H54 (cell line): ENCODE data around the gene SCUBE1.

Source experiments
- DNase-seq: peaks from one replicate; pipeline ENCODE4 v3.0.0; 2011; ENCODE audit warnings: low spot score, mixed read lengths; ENCODE audit not compliant: insufficient read length
- FAIRE-seq: peaks from 3 replicates; lab custom pipeline; 2011; peaks lifted over from hg19 to GRCh38; lab: Jason Lieb, UNC
- POLR2A ChIP-seq: IDR thresholded peaks from 2 replicates; pipeline ENCODE4 v1.6.1; 2011; ENCODE audit warnings: low read depth, mild to moderate bottlenecking, low read length

The SCUBE1 gene

DNA sequence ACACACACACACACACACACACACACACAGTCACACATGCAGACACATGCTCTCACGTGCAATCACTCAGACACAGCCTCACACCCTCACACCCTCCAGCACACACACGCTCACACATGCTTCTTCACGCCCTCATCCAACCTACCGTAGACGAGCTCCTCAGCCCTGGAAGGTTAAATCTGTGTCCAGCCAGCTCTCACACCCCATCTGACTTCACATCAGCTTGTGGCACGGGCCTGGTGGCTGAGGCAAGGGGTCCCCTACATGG is 1.3 kb upstream of the SCUBE1 start:
- DNase-seq = no peak
- no peak for FAIRE-seq
- TF ChIP-seq POLR2A = no peak

DNA sequence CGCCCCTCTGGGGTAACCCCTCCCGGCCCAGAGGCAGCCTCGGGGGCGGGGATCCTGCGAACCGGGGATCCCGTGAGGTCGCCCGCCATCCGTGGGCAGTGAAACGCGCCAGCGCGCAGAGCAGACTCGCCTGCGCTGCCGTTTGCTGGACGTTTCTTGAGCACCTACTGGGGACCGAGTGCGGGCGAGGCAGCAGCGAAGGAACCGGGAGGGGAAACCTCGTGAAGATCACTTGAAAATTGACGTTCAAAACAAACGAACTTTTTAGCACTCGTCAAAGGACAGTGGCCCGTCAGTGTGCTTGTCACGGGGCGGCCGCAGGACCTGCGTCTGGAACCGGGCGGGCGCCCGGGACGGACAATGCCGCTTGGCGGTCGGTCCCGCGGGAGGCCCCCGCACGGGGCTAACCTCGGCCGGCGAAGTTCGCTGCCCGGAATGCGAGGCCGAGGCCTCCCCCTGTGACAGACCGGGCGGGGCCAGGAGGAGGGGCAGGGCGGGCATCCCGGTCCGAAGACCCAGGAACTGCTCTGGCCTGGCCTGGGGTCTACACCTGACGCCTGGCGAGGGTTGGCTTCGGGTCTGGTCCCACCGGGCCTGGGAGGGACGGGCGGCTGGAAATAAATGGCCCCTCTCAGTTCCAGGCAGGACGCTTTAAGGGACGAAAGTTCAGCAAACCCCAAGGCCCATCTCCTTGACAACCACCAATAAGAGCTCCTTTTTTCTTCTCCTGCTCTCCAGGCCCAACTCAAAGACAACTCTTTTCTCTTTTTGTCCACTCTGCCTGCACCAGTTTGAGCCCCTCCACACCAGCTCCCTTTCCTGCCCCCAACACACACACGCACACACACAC is 723 bp upstream of the SCUBE1 start:
- no peak for DNase-seq
- TF ChIP-seq POLR2A = no peak
- FAIRE-seq = no peak

DNA sequence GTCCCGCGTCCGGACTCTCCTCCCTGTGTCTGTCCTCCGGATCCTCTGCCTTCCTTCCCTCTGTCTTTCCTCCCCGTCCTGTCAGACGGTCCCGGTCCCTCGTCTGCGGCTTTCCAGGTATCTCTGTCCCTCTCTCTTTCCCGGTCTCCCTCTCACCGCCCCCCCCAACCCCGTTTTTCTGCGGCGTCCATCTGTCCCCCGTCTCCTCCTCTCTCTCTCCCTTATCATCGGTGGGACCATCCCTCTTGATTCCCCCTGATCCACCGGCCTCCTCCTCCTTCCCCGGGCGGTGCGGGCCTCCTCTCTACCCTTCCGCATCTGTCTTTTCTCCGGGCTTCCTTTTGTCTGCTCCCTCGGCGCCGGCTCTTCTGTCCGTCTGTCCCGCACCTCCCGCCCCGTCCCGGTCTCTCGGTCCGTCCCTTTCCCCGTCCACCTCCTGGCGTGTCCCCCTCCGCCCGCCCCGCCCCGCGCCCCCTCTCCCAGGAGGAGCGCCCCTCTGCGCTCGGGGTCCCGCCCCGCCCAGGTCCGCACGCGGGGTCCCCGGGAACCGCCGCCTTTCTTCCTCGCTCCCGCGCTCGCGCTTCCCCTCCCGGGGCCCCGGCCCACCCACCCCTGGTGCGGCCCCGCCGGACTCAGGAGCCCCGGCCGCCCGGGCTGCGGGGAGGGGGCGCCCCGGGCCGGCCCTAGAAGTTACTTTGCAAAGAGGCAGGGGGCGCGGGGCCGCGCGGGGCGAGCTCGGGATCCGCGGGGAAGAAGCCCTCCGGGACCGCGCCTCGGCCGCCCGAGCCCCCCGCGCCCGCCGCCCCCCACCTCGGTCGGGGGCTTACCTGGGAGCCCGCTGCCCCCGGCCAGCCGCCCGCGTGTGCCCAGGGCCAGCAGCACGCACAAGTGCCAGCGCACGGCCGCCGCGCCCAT is 568 bp downstream of the SCUBE1 start:
- FAIRE-seq (no peak), DNase-seq (no peak)
- no peak for TF ChIP-seq POLR2A

DNA sequence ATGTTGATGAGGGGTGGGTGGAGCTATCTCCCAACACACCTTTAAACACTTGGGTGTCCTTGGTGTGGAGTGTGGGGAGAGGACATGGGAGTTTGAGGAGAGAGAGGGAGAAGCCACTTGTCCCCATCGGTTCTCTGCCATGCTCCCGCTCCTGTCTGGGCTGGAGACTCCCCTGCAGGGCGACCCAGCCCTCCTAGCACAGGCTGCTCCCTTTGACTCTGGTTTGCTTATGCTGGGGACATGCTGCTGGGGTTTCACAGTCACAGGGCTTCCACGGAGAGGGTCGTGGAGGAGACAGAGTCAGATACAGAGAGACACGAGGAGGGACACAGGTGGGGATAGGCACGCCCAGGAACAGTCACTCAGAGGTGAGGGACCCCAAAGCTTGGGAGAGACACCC is 1.6 kb downstream of the SCUBE1 start:
- no peak for DNase-seq
- TF ChIP-seq POLR2A = no peak
- no peak for FAIRE-seq

DNA sequence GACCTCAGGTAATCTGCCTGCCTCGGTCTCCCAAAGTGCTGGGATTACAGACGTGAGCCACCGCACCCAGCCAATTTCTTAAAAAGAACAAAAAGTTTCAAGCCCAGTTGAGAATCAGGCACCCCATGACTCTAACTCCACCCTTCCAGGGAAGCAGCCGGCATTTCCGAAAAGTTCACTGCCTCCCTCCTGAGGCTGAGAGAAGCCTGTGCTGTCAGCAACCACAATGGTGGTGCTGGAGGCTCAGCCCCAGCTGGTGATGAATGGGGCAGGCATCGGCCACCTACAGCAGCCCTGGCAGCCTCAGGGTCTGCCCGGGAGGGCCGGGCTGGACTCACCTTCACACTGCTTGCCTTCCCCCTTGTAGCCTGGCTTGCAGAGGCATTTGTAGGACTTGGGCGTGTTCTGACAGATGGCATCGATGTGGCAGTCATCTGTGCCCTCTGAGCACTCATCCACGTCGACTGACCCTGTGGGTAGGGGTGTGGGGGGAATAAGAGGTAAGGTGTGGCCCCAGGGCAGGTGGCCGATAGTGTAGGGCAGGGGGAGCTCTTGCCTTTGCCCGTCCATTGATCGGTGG is 4.3 kb downstream of the SCUBE1 start:
- no peak for TF ChIP-seq POLR2A
- FAIRE-seq = no peak
- DNase-seq = no peak

DNA sequence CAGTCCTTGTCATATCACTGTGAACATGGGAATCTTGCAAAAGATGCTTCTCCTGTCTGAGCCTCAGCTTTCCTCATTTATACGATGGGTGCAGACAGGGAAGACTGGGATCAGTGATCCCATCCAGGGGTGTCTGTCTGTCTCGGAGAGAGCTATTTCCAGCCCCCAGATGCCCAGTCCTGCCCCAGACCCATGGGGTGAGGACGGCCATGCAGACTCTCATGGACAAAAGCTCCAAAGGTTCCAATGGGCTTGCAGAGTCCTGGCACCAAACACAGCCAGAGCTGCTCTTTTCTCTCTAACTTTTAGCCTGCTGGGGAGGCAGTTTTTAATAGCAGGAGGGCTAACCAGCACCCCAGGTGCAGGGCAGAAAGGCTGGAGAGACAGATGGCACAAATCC is 5.2 kb downstream of the SCUBE1 start:
- no peak for TF ChIP-seq POLR2A
- FAIRE-seq = no peak
- DNase-seq = no peak

DNA sequence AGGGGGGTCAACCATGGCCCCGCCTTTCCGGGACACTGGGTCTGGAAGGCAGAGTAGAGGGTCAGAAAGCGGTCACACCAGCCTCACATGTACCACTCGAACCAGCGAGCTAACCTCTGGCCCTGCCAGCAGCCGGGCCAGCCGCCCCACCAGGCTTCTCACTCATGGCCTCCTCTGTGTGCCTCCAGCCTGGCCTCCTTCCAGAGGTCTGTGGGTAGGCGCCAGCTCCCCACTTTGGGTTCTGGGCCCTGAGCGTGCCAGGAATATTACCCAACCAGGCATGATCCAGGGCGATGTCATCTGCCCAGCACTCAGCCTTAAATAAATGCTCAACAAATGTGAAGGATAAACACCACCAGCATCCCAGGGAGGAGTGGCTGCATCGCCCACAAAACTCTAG is 5.8 kb downstream of the SCUBE1 start:
- TF ChIP-seq POLR2A = no peak
- FAIRE-seq (no peak), DNase-seq (no peak)

DNA sequence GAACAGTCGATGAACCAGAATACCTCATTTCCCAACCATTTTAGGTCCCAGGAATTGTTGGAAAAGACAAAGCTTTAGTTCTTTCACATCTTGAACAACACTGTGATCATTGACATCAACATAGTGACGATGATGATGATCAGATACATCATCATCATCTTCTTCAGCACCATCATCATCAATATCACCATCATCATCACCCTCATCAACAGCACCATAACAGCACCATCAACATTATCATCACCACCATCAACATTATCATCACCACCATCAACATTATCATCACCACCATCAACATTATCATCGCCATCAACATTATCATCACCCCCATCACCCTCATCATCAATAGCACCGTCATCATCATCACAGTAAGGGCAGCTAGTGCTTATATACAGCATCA is 8.8 kb downstream of the SCUBE1 start:
- DNase-seq = no peak
- no peak for TF ChIP-seq POLR2A
- no peak for FAIRE-seq

DNA sequence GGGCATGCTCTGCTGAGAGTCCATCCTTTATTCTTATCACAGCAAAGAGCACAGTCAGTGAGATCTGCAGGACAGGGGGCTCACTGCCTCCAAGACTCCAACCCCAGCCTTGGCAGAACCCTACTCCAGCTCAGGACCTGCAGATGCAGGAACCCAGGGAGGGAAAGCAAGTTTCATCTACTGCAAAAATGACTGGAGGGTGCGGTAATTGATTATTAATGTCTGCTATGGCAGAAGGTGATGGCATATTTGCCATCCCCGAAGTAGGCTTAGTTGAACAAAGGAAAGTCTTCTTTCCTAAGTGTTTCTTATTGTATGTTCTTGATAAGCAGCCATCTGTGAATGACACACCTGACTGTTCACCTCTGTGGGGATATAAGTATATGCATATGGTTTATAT is 9.2 kb downstream of the SCUBE1 start:
- DNase-seq (no peak), FAIRE-seq (no peak)
- TF ChIP-seq POLR2A = no peak

DNA sequence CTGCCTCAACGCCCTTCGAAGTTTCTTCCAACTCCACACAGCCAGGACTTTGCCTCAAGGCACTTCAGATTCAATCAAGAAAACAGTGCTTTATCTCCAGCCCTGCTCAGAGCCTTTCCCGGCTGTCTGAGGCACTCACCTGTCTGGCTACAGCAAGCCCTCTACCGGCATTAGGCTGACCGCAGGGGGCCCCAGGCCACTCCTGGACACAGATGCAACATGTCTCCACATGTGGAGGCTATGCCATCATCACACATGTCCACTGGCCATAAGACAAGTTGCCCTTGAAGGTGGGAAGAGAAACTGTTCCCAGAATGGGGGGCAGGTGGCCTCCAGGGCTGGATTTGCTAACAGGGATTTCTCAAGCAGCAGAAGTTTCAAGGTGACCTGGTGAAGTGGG is 10.0 kb downstream of the SCUBE1 start:
- DNase-seq = no peak
- no peak for FAIRE-seq
- TF ChIP-seq POLR2A = no peak

DNA sequence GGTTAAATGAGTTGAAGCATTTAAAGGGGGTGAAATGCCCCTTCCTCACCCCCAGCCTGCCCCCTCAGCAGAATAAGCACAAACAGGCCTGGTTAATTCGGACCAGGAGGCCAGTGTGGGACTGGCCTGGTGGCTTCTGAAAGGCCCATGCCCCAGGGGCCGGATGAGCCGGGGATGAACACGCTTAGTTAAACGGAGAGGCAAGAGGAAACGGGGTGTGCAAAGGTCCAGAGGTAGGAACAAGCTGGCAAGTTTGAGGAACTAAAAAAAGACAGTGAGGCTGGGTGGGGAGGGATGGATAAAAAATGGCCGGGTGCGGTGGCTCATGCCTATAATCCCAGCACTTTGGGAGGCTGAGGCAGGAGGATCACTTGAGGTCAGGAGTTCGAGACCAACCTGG is 11.5 kb downstream of the SCUBE1 start:
- TF ChIP-seq POLR2A = no peak
- DNase-seq (no peak), FAIRE-seq (no peak)

DNA sequence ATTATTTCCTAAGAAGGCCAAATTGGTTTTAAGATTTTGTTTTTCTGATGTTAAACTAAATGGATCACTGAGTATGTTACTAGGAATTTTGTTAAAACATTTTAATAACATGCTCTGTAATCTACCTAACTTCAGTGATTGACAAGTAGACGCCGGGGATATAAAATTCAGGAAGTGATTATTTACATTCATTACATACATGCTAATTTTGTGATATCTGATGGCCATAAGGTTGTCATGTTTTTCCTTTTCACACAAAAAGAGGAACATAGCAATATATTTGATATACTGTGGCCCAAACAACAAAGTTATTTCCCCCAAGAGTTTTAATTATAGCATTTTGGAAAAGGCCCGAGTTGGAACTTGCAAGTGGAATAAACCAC is 12.1 kb downstream of the SCUBE1 start:
- TF ChIP-seq POLR2A = no peak
- FAIRE-seq = no peak
- no peak for DNase-seq

DNA sequence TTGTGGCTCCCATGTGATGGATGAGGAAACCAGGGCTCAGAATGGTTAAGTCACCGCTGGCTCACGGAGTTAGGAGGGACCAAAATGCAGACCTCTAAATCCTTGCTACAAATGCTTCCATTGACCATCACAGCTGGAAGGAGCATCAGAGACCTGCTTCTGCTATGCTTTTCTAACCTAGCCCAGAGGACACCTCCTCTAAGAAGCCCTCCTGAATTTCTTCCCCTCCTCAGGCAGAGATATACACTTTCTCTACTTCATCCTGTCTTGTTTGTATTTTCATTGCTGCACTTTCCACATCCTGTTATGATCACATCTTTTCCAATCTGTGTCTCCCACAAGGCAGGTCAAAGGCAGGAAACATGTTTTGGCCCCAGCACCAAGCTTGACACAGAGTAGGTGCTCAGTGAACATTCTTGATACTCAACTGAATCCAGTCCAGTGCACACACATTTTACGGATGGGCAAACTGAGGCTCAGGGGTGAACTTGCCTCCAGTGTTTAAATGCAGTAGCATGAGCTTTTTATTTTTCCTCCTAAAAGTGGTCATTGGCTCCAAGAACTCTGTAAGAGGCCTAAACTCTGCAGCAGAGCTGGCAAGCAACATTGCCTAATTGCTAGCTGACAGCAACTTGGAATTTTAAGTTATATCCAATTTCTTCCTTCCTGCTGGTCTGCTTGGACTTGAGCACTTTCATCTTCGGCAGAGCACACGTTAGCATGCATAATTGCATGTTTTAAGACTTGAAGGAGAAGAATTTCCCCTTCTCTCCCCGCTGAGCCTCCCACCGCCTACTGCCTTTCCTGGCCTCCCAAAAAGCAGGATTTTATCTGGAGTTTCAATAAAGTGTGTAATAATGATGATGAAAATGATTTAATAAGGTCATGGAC is 12.7 kb downstream of the SCUBE1 start:
- no peak for TF ChIP-seq POLR2A
- FAIRE-seq (no peak), DNase-seq (no peak)
